ENCODE measurements around the gene IGFBP2.

DNA sequence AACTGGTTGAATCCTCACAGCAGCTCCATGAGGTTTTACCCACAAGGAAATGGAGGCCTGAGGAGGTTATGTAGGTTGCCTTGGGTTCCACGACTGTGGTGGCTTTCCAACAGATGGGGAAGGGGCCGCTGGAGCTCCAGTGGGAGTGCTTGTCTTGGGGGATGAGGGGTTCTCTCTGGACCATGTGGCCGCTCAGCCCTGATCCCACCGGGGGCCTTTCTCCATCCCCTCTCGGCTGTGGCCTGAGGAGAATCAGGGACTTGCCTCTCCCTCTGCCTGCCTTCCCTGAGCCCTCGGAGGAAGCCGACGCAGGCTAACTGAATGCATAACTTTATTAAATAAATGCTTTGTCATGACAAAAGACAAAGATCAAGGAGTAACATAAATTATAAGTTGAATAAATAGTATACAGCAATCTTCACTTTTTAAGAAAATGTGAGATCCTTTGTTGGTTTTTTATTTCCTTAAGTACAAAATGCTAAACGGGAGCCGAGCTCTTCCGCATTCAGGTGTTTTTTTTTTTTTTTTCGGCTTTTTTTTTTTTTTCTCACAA, 38.6 kb downstream of the IGFBP2 start:
- TF ChIP-seq, protein P1, sequence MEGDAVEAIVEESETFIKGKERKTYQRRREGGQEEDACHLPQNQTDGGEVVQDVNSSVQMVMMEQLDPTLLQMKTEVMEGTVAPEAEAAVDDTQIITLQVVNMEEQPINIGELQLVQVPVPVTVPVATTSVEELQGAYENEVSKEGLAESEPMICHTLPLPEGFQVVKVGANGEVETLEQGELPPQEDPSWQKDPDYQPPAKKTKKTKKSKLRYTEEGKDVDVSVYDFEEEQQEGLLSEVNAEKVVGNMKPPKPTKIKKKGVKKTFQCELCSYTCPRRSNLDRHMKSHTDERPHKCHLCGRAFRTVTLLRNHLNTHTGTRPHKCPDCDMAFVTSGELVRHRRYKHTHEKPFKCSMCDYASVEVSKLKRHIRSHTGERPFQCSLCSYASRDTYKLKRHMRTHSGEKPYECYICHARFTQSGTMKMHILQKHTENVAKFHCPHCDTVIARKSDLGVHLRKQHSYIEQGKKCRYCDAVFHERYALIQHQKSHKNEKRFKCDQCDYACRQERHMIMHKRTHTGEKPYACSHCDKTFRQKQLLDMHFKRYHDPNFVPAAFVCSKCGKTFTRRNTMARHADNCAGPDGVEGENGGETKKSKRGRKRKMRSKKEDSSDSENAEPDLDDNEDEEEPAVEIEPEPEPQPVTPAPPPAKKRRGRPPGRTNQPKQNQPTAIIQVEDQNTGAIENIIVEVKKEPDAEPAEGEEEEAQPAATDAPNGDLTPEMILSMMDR (conservative IDR thresholded peaks at IDR 0.05; ENCODE audit: low read depth in 2 of 2), result no peak
- TF ChIP-seq EZH2 (IDR thresholded peaks at IDR 0.05; ENCODE audit: low read depth, unreplicated experiment) (no peak), CREB1 (CRISPR knock-in tag; IDR thresholded peaks at IDR 0.05; ENCODE audit: low read depth) (no peak), ZNF114 (CRISPR knock-in tag; IDR thresholded peaks at IDR 0.05) (no peak), STAT1 (IDR thresholded peaks at IDR 0.05; ENCODE audit: unreplicated experiment) (no peak), EZH2phosphoT487 (IDR thresholded peaks at IDR 0.05; ENCODE audit: unreplicated experiment) (no peak), JUNB (IDR thresholded peaks at IDR 0.05; ENCODE audit: unreplicated experiment) (no peak), POLR2AphosphoS5 (IDR thresholded peaks at IDR 0.05; ENCODE audit: low read depth) (no peak)
- TF ChIP-seq, protein P2, sequence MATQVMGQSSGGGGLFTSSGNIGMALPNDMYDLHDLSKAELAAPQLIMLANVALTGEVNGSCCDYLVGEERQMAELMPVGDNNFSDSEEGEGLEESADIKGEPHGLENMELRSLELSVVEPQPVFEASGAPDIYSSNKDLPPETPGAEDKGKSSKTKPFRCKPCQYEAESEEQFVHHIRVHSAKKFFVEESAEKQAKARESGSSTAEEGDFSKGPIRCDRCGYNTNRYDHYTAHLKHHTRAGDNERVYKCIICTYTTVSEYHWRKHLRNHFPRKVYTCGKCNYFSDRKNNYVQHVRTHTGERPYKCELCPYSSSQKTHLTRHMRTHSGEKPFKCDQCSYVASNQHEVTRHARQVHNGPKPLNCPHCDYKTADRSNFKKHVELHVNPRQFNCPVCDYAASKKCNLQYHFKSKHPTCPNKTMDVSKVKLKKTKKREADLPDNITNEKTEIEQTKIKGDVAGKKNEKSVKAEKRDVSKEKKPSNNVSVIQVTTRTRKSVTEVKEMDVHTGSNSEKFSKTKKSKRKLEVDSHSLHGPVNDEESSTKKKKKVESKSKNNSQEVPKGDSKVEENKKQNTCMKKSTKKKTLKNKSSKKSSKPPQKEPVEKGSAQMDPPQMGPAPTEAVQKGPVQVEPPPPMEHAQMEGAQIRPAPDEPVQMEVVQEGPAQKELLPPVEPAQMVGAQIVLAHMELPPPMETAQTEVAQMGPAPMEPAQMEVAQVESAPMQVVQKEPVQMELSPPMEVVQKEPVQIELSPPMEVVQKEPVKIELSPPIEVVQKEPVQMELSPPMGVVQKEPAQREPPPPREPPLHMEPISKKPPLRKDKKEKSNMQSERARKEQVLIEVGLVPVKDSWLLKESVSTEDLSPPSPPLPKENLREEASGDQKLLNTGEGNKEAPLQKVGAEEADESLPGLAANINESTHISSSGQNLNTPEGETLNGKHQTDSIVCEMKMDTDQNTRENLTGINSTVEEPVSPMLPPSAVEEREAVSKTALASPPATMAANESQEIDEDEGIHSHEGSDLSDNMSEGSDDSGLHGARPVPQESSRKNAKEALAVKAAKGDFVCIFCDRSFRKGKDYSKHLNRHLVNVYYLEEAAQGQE (IDR thresholded peaks at IDR 0.05; ENCODE audit: unreplicated experiment), result no peak
- TF ChIP-seq, protein P3, sequence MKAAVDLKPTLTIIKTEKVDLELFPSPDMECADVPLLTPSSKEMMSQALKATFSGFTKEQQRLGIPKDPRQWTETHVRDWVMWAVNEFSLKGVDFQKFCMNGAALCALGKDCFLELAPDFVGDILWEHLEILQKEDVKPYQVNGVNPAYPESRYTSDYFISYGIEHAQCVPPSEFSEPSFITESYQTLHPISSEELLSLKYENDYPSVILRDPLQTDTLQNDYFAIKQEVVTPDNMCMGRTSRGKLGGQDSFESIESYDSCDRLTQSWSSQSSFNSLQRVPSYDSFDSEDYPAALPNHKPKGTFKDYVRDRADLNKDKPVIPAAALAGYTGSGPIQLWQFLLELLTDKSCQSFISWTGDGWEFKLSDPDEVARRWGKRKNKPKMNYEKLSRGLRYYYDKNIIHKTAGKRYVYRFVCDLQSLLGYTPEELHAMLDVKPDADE (IDR thresholded peaks at IDR 0.05), result no peak
- TF ChIP-seq, protein P4, sequence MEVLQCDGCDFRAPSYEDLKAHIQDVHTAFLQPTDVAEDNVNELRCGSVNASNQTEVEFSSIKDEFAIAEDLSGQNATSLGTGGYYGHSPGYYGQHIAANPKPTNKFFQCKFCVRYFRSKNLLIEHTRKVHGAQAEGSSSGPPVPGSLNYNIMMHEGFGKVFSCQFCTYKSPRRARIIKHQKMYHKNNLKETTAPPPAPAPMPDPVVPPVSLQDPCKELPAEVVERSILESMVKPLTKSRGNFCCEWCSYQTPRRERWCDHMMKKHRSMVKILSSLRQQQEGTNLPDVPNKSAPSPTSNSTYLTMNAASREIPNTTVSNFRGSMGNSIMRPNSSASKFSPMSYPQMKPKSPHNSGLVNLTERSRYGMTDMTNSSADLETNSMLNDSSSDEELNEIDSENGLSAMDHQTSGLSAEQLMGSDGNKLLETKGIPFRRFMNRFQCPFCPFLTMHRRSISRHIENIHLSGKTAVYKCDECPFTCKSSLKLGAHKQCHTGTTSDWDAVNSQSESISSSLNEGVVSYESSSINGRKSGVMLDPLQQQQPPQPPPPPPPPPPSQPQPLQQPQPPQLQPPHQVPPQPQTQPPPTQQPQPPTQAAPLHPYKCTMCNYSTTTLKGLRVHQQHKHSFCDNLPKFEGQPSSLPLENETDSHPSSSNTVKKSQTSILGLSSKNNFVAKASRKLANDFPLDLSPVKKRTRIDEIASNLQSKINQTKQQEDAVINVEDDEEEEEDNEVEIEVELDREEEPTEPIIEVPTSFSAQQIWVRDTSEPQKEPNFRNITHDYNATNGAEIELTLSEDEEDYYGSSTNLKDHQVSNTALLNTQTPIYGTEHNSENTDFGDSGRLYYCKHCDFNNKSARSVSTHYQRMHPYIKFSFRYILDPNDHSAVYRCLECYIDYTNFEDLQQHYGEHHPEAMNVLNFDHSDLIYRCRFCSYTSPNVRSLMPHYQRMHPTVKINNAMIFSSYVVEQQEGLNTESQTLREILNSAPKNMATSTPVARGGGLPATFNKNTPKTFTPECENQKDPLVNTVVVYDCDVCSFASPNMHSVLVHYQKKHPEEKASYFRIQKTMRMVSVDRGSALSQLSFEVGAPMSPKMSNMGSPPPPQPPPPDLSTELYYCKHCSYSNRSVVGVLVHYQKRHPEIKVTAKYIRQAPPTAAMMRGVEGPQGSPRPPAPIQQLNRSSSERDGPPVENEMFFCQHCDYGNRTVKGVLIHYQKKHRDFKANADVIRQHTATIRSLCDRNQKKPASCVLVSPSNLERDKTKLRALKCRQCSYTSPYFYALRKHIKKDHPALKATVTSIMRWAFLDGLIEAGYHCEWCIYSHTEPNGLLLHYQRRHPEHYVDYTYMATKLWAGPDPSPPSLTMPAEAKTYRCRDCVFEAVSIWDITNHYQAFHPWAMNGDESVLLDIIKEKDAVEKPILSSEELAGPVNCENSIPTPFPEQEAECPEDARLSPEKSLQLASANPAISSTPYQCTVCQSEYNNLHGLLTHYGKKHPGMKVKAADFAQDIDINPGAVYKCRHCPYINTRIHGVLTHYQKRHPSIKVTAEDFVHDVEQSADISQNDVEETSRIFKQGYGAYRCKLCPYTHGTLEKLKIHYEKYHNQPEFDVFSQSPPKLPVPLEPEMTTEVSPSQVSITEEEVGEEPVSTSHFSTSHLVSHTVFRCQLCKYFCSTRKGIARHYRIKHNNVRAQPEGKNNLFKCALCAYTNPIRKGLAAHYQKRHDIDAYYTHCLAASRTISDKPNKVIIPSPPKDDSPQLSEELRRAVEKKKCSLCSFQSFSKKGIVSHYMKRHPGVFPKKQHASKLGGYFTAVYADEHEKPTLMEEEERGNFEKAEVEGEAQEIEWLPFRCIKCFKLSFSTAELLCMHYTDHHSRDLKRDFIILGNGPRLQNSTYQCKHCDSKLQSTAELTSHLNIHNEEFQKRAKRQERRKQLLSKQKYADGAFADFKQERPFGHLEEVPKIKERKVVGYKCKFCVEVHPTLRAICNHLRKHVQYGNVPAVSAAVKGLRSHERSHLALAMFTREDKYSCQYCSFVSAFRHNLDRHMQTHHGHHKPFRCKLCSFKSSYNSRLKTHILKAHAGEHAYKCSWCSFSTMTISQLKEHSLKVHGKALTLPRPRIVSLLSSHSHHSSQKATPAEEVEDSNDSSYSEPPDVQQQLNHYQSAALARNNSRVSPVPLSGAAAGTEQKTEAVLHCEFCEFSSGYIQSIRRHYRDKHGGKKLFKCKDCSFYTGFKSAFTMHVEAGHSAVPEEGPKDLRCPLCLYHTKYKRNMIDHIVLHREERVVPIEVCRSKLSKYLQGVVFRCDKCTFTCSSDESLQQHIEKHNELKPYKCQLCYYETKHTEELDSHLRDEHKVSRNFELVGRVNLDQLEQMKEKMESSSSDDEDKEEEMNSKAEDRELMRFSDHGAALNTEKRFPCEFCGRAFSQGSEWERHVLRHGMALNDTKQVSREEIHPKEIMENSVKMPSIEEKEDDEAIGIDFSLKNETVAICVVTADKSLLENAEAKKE (CRISPR knock-in tag; IDR thresholded peaks at IDR 0.05), result no peak
